Sigmoid colon (tissue), 4 donors: Measurements from ENCODE around the gene NUP85.

ENCODE experiments used
- CTCF ChIP-seq, 4 experiments: fragments of 450-650 bp in 3 of 4; fragments of 200-600 bp in 1 of 4; IDR thresholded peaks; one replicate each; pipeline ENCODE4 v1.5.1; 2016 to 2019; ENCODE audit warnings: antibody characterized with exemption in 4 of 4, mild to moderate bottlenecking in 3 of 4, moderate library complexity in 2 of 4
- EP300 ChIP-seq, 4 donors: sonication (generic); formaldehyde crosslinking; IDR thresholded peaks; one replicate each; pipeline ENCODE4 v1.6.1; 2017; ENCODE audit warnings: antibody characterized with exemption in 4 of 4
- POLR2A ChIP-seq, 2 donors: fragments of 450-650 bp; IDR thresholded peaks; one replicate each; pipeline ENCODE4 v1.6.1; 2016; ENCODE audit warnings: antibody characterized with exemption in 2 of 2, mild to moderate bottlenecking in 2 of 2, moderate library complexity in 2 of 2
- POLR2AphosphoS5 ChIP-seq, 4 donors: sonication (generic); formaldehyde crosslinking; IDR thresholded peaks; one replicate each; pipeline ENCODE4 v1.6.1; 2017; ENCODE audit warnings: antibody characterized with exemption in 4 of 4

- TF ChIP-seq POLR2A (IDR thresholded peaks at IDR 0.05) (no peak), CTCF (IDR thresholded peaks at IDR 0.05) (no peak), POLR2AphosphoS5 (IDR thresholded peaks at IDR 0.05) (no peak), EP300 (IDR thresholded peaks at IDR 0.05) (no peak)
These were observed 10.6 kb upstream of the NUP85 start for GRCh38 chr17:75194879-75195278.
